ENCODE results near the gene BRI3.
"Not testable (repeated sequence)": the region's sequence is repeated elsewhere in the genome, so short reads cannot be mapped to it uniquely, and the experiment has no call there.

Gene BRI3

GRCh38 chr7:98315994-98316527, 34.6 kb downstream of the BRI3 start:
- DNase-seq: not testable (repeated sequence)

- no peak for DNase-seq
Observed at GRCh38 chr7:98317366-98318040, 36.0 kb downstream of the BRI3 start.

- DNase-seq: no peak
Observed at GRCh38 chr7:98319176-98319575, 37.7 kb downstream of the BRI3 start.

GRCh38 chr7:98321301-98321700, 39.8 kb downstream of the BRI3 start:
- DNase-seq: no peak

GRCh38 chr7:98322331-98323270, 41.1 kb downstream of the BRI3 start:
- DNase-seq: no peak

- no peak for DNase-seq
Observed at GRCh38 chr7:98323597-98324322, 42.3 kb downstream of the BRI3 start.

GRCh38 chr7:98324782-98325181, 43.3 kb downstream of the BRI3 start:
- DNase-seq: no peak

- no peak for DNase-seq
Observed at GRCh38 chr7:98329100-98329790, 47.8 kb downstream of the BRI3 start.

GRCh38 chr7:98329791-98330373, 48.4 kb downstream of the BRI3 start:
- DNase-seq: no peak

- no peak for DNase-seq
Observed at GRCh38 chr7:98330926-98331529, 49.5 kb downstream of the BRI3 start.

- DNase-seq: no peak
Observed at GRCh38 chr7:98334081-98334480, 52.6 kb downstream of the BRI3 start.

- no peak for DNase-seq
Observed at GRCh38 chr7:98335411-98335977, 54.0 kb downstream of the BRI3 start.

GRCh38 chr7:98338441-98338840, 57.0 kb downstream of the BRI3 start:
- DNase-seq: no peak

- no peak for DNase-seq
Observed at GRCh38 chr7:98339043-98339442, 57.6 kb downstream of the BRI3 start.

GRCh38 chr7:98341106-98341505, 59.6 kb downstream of the BRI3 start:
- DNase-seq: no peak

Data from CD4-positive, alpha-beta T cell treated with Interleukin-17A for 1 hour (primary cell).